ENCODE results near the gene CTNNBIP1. TPM values are rescaled to one million over a fixed set of nuclear protein-coding genes. Genes with fewer than 3 reads are reported as not detected.

Gene CTNNBIP1
- total RNA-seq, 1 donor from 2014 or later, result 5.6 TPM

DNA sequence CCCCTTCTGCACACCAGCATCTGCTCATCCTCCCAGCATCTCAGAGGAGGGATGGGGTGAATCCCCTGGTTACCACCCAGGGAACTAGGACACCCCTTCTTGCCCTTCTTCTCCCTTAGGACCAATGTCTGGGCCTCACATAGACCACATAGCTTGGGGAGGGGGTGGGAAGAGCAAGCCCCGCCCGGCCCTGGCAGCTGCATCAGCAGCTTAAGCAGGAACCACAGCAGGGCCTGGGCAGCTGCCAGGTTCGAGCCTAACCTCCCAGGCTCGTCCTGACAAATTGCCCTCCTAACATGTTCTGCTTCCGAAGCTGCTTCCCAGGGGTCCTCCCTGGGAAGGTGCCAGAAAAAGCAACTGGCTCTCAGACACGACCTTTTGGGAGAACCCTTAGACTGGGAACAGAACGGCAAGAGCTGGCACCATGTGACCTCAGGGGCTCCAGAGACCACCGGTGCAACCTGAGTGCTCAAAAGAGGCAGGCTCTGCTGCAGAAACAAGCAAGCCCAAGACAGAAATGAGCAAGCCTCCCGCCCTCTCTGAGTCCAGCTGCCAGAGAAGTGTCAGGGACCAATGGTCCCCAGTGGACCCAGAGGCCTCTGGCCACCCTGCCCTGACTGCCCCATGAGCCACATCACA lies 67.9 kb downstream of the CTNNBIP1 start:
- H3K4me1 Mint-ChIP-seq (ENCODE audit: low read depth), result no peaks in the 10 kb centered on the region
- no peaks in the 10 kb centered on the region for H3K36me3 Mint-ChIP-seq (ENCODE audit: low read depth)
- DNase-seq (ENCODE audit: low spot score), result no peak
- H3K9me3 Mint-ChIP-seq, result no peaks in the 10 kb centered on the region
- intact Hi-C loops (cut with micrococcal nuclease), result no loop called here
- no peak overlapping the region for H3K4me3 Mint-ChIP-seq
- H3K27ac Mint-ChIP-seq, result no peak overlapping the region
- H3K27me3 Mint-ChIP-seq (ENCODE audit: insufficient read depth), result peaks cover 13% of the 10 kb centered on the region

DNA sequence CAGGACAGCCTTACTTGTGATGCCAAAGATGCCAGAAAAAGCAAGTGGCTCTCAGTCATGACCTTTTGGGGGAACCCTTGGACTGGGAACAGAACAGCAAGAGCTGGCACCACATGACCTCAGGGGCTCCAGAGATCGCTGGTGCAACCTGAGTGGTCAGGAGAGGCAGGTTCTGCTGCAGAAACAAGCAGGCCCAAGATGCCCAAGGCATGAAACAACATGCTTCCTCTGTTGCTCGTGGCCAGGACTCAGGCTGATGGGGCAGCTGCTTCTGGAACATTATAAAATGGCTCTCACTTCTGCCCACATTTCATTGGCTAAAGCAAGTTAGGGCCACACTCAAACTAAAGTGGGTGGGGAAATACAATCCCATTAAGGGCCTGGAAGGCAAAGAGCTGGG lies 68.6 kb downstream of the CTNNBIP1 start:
- H3K4me3 Mint-ChIP-seq, result no peak overlapping the region
- DNase-seq (ENCODE audit: low spot score), result no peak
- intact Hi-C loops (cut with micrococcal nuclease), result no loop called here
- no peaks in the 10 kb centered on the region for H3K9me3 Mint-ChIP-seq
- H3K36me3 Mint-ChIP-seq (ENCODE audit: low read depth), result no peaks in the 10 kb centered on the region
- H3K4me1 Mint-ChIP-seq (ENCODE audit: low read depth), result no peaks in the 10 kb centered on the region
- peaks cover 13% of the 10 kb centered on the region for H3K27me3 Mint-ChIP-seq (ENCODE audit: insufficient read depth)
- H3K27ac Mint-ChIP-seq, result no peak overlapping the region

DNA sequence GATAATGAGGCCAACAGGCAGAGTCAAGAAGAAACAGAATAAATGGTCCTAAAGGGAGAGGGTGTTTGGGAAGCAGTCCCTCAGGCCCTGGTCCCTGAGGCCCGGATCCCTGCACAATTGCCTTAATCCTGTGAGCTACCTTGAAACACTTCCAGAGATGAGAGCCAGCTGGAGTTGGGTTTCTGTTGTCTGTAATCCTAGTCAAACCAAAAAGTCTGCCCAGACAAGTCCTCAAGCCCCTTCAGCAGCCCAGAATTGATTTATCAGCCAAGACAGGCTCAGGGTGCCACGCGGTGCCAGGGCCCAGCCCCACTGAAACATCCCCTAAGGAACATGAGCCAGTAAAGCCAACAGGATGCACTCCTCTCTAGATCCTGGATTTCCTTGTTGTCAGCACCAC lies 69.9 kb downstream of the CTNNBIP1 start:
- H3K9me3 Mint-ChIP-seq, result no peaks in the 10 kb centered on the region

DNA sequence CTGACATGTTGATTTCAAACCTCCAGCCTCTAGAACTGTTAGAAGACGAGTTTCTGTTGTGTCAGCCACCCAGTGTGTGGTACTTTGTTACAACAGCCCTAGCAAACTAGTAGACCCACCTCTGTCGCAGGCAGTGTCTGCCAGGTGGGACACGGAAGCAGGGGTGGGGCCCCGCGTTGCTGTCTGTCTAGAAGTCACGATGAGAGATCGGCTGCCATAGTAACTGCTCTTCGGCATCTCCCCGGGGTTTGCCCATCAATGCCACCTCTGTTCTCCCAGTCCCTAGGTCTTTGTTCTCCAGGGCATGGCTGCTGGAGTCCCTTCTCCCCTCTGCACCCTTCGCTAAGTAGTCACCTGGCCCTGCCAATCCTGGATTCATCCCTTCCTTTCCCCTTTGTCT lies 71.1 kb downstream of the CTNNBIP1 start:
- no peak overlapping the region for H3K27ac Mint-ChIP-seq
- DNase-seq (ENCODE audit: low spot score), result no peak
- no peak overlapping the region for H3K4me3 Mint-ChIP-seq
- peaks cover 11% of the 10 kb centered on the region for H3K27me3 Mint-ChIP-seq (ENCODE audit: insufficient read depth)
- no peaks in the 10 kb centered on the region for H3K4me1 Mint-ChIP-seq (ENCODE audit: low read depth)
- intact Hi-C loops (cut with micrococcal nuclease), result no loop called here
- H3K36me3 Mint-ChIP-seq (ENCODE audit: low read depth), result no peaks in the 10 kb centered on the region
- H3K9me3 Mint-ChIP-seq, result no peaks in the 10 kb centered on the region

More for the DNA sequence above, 69.9 kb downstream of the CTNNBIP1 start:
- H3K4me1 Mint-ChIP-seq (ENCODE audit: low read depth), result no peaks in the 10 kb centered on the region
- peaks cover 16% of the 10 kb centered on the region for H3K27me3 Mint-ChIP-seq (ENCODE audit: insufficient read depth)
- H3K27ac Mint-ChIP-seq, result no peak overlapping the region
- no peaks in the 10 kb centered on the region for H3K36me3 Mint-ChIP-seq (ENCODE audit: low read depth)
- no peak overlapping the region for H3K4me3 Mint-ChIP-seq
- no peak for DNase-seq (ENCODE audit: low spot score)
- intact Hi-C loops (cut with micrococcal nuclease), result no loop called here

DNA sequence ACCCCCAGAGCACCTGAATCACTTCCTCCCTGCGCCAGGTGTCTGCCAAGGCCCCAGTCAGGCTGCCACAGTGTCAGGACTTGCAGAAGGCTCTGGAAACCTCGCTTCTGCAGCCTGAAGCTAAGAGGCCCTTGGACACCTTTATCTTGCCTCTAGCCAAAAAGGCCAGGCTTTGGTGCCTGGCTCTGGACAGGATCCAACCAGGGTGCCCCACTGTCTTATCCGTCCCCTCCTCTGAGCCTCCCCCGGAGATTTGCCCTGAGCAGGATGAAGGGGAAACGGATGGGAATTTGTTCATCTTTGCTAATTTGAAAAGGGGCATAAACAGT lies 73.5 kb downstream of the CTNNBIP1 start:
- no peak overlapping the region for H3K27ac Mint-ChIP-seq
- no peaks in the 10 kb centered on the region for H3K4me1 Mint-ChIP-seq (ENCODE audit: low read depth)
- H3K27me3 Mint-ChIP-seq (ENCODE audit: insufficient read depth), result peaks cover 14% of the 10 kb centered on the region
- no peak overlapping the region for H3K4me3 Mint-ChIP-seq
- intact Hi-C loops (cut with micrococcal nuclease), result no loop called here
- no peak for DNase-seq (ENCODE audit: low spot score)
- H3K36me3 Mint-ChIP-seq (ENCODE audit: low read depth), result no peaks in the 10 kb centered on the region
- H3K9me3 Mint-ChIP-seq, result no peaks in the 10 kb centered on the region

DNA sequence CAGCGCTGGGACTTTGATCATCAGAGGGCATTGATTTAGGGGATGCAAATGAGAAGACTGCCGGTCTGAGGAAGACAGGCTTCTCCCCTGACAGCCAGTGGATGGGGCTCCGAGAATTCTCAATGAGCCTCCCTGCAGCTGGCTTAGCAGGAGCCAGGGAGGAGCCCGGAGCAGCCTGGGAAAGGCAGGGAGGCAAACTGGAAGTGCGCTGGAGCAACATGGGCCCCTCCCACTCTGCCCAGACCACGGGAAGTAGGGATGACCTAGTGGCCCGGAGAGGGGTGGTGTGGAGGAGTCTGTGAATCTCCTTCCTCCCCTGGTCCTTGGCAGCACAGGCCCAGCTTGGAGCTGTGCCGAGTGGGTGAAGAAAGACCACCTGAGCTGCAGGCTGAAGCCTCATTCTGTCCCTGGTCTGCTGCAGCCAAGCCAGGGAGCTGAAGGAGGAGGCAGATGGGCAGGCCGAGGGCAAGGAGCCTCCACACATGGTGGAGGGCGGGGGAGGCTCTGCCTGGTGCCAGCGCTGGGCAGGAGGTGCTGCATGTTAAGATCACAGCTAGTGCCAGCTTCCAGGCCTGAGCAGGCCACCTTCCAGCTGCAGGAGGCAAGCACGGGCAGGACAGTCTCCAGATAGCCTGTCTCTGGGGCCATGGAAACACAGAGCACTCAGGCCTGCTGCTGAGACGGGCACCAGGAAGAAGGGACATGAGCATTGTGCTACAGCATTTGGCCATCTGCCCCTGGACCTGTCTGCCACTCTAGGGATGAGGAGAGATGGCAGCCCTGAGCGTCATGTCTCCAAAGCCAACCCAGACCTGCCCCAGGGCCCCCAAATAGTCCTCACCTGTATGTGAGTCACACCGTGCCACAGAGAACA lies 74.1 kb downstream of the CTNNBIP1 start:
- H3K36me3 Mint-ChIP-seq (ENCODE audit: low read depth), result no peaks in the 10 kb centered on the region
- peaks cover 16% of the 10 kb centered on the region for H3K27me3 Mint-ChIP-seq (ENCODE audit: insufficient read depth)
- H3K27ac Mint-ChIP-seq, result no peak overlapping the region
- intact Hi-C loops (cut with micrococcal nuclease), result no loop called here
- no peaks in the 10 kb centered on the region for H3K4me1 Mint-ChIP-seq (ENCODE audit: low read depth)
- H3K4me3 Mint-ChIP-seq, result no peak overlapping the region
- H3K9me3 Mint-ChIP-seq, result no peaks in the 10 kb centered on the region
- DNase-seq (ENCODE audit: low spot score), result no peak

DNA sequence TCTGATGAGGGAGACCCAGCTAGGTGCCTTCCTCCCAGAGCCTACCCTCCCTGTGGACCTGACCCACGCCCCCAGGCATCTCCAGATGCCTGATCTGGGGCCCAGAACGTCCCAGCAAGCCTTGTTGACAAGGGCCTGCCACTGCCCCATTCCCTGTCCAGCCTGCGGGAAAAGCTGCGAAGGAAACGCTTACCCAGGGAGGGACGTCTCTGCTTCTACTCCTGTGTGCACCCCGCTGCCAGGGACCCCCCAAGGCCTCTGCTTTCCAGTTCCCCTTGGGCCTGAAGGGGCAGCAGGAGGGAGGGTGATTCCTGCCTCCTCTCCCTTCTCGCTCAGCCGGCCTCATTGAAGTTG lies 74.7 kb downstream of the CTNNBIP1 start:
- Mint-ChIP-seq H3K4me1 (ENCODE audit: low read depth) (no peaks in the 10 kb centered on the region), H3K27ac (no peak overlapping the region), H3K36me3 (ENCODE audit: low read depth) (no peaks in the 10 kb centered on the region), H3K4me3 (no peak overlapping the region), H3K27me3 (ENCODE audit: insufficient read depth) (peaks cover 14% of the 10 kb centered on the region), H3K9me3 (no peaks in the 10 kb centered on the region)
- intact Hi-C loops (cut with micrococcal nuclease), result no loop called here
- no peak for DNase-seq (ENCODE audit: low spot score)

DNA sequence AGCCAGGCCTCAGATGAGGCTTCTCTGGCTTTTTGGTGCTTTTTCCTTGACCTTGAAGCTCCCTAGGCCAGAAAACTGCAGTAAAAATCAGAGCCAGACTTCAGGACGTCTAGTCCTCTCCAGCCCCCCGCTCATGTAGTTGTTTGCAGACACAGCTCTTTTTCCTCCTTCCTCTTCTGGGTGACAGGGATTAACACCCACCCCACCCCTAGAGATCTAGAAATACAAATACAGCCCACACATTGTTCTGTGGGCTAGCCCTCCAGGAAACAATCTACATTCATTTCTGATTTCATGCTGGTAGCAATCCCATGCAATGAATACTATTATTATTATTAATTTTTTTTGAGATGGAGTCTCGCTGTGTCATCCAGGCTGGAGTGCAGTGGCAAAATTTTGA lies 76.4 kb downstream of the CTNNBIP1 start:
- intact Hi-C loops (cut with micrococcal nuclease), result no loop called here
- no peaks in the 10 kb centered on the region for H3K4me1 Mint-ChIP-seq (ENCODE audit: low read depth)
- DNase-seq (ENCODE audit: low spot score), result no peak
- H3K36me3 Mint-ChIP-seq (ENCODE audit: low read depth), result no peaks in the 10 kb centered on the region
- no peak overlapping the region for H3K4me3 Mint-ChIP-seq
- H3K27ac Mint-ChIP-seq, result no peak overlapping the region
- H3K9me3 Mint-ChIP-seq, result no peaks in the 10 kb centered on the region
- peaks cover 11% of the 10 kb centered on the region for H3K27me3 Mint-ChIP-seq (ENCODE audit: insufficient read depth)

DNA sequence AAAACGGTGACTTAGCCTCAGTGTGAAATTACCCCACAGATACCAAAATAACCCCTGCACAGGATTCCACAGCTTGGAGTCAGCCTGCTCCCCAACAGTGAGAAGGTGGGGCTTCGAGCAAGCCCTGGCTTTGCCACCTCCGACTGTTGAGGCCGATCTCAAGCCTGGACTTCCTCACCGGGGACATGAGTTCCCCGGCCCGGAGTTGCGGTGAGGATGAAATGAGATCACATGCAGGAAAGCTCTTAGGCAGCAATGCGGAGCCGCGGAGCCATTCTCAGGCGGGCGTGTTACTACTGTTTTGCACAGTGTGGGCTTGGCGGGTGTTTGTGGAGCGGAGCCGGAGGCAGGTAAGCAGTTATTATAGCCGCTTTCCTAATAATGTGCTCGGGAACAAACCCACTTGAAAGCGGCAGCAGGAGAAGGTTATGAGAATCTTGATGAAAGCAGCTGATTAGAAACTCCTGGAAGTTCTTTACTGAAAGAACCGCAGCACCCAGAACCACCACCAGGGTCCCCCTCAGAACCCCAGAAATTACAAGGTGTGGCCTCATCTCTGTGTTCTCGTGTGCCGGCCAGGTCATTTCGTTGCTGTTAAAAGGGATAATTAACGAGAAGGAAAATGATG lies 82.4 kb downstream of the CTNNBIP1 start:
- peaks cover 9% of the 10 kb centered on the region for H3K27me3 Mint-ChIP-seq (ENCODE audit: insufficient read depth)
- H3K9me3 Mint-ChIP-seq, result no peaks in the 10 kb centered on the region
- H3K36me3 Mint-ChIP-seq (ENCODE audit: low read depth), result peaks cover 3% of the 10 kb centered on the region
- DNase-seq (ENCODE audit: low spot score), result no peak
- no peak overlapping the region for H3K4me3 Mint-ChIP-seq
- no peak overlapping the region for H3K27ac Mint-ChIP-seq
- intact Hi-C loops (cut with micrococcal nuclease), result loop anchor here (10.0 kb wide), 1 partner anchor 513 kb away; no protein-coding TSS in a partner anchor
- H3K4me1 Mint-ChIP-seq (ENCODE audit: low read depth), result peaks cover 23% of the 10 kb centered on the region

DNA sequence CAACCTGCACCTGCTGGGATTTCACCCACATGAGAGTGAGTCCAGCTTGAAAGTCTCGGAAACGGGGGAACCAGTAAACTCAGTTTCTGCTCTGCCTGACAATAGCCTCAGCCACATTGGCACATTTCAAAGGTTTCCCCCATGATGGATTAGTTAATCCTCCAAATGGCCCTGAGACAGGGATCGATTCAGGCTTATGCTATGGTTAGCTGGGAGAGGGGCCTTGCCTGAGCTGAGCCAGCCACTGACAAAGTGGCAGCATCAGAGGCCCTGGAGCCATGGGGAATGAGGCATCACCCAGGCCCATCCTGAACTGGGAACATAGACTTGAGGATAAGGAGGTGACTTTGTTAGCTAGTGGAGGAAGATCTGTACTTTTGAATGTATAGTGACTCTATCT lies 83.5 kb downstream of the CTNNBIP1 start:
- peaks cover 3% of the 10 kb centered on the region for H3K36me3 Mint-ChIP-seq (ENCODE audit: low read depth)
- no peaks in the 10 kb centered on the region for H3K9me3 Mint-ChIP-seq
- intact Hi-C loops (cut with micrococcal nuclease), result loop anchor here (10.0 kb wide), 1 partner anchor 512 kb away; no protein-coding TSS in a partner anchor
- H3K27me3 Mint-ChIP-seq (ENCODE audit: insufficient read depth), result peaks cover 9% of the 10 kb centered on the region
- no peak overlapping the region for H3K27ac Mint-ChIP-seq
- H3K4me3 Mint-ChIP-seq, result no peak overlapping the region
- peaks cover 33% of the 10 kb centered on the region for H3K4me1 Mint-ChIP-seq (ENCODE audit: low read depth)
- DNase-seq (ENCODE audit: low spot score), result no peak

DNA sequence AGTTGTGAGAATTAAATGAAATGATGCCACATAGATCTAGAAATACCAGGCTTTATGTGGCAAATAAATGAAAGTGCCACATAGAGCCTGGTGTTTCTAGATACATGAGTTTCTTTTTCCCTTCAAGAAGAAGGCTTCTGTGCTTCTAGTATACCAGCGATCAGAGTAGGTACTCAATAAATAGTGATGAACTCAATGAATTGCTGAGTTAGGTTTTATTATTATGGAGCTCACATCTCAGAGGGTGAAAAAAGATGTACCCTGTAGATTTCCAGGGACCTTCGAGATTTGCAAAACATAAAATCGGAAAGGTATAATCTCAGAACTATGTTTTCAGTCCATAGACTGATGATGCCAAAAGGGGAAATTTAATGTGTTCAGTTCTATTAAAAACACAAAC lies 84.0 kb downstream of the CTNNBIP1 start:
- Mint-ChIP-seq H3K4me1 (ENCODE audit: low read depth) (peaks cover 34% of the 10 kb centered on the region), H3K9me3 (no peaks in the 10 kb centered on the region), H3K4me3 (peak overlapping the region; percentile 74), H3K27ac (no peak overlapping the region), H3K36me3 (ENCODE audit: low read depth) (peaks cover 3% of the 10 kb centered on the region), H3K27me3 (ENCODE audit: insufficient read depth) (peaks cover 7% of the 10 kb centered on the region)
- intact Hi-C loops (cut with micrococcal nuclease), result loop anchor here (10.0 kb wide), 1 partner anchor 511 kb away; no protein-coding TSS in a partner anchor
- no peak for DNase-seq (ENCODE audit: low spot score)

DNA sequence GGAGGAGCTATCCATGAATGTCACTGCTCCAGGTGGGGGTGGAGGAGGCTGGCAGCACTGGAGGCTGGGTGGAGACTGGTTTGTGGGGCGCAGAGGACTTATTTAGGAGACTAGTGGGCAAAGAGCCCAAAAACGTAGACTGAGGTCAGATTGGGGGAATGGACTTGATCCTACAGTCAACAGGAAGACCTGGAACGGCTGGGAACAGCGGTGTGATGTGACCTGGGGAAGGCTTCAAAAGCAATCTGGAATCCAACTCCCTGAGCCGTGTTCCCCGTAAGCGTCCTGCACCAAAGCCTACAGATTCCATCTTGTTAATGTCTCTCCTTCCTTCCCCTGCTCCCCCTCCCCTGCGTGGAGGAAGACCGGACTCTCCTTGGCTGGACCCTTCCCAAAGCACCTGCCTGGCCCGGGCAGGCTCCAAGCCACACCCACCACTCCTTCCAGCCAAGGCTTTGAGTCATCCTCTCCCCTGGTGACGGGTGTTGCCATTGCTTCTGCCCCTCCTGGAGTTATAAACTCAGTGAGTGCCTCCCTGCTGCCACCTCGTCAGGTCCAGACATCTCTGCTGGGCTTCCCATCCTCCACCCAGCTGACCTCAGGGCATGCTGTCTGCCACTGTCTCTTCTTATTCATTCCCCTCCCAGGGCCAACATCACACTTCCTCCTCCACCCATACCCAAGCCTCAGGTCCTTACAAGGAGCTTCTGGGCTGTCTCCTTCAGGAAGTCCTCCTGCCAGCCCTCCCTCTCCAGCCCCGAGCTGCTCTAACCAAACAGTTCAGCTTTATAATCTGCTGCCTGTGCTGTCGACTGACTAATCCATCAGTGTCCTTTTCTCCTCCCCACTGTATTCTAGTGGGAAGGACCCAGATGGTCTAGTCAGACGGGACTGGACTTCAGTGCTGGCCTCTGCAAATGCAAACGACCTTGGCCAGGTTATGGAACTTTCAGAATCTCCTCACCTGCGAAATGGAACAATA lies 84.7 kb downstream of the CTNNBIP1 start:
- peaks cover 7% of the 10 kb centered on the region for H3K27me3 Mint-ChIP-seq (ENCODE audit: insufficient read depth)
- peak overlapping the region; percentile 70 for H3K27ac Mint-ChIP-seq
- intact Hi-C loops (cut with micrococcal nuclease), result loop anchor here (10.0 kb wide), 1 partner anchor 511 kb away; no protein-coding TSS in a partner anchor
- peak overlapping the region; percentile 74 for H3K4me3 Mint-ChIP-seq
- peak; percentile 19 for DNase-seq (ENCODE audit: low spot score)
- peaks cover 6% of the 10 kb centered on the region for H3K36me3 Mint-ChIP-seq (ENCODE audit: low read depth)
- H3K9me3 Mint-ChIP-seq, result no peaks in the 10 kb centered on the region
- peaks cover 40% of the 10 kb centered on the region for H3K4me1 Mint-ChIP-seq (ENCODE audit: low read depth)
